HTERT RPE-1 (cell line): ENCODE measurements around the gene NXF2.
"Not testable (repeated sequence)": the region's sequence is repeated elsewhere in the genome, so short reads cannot be mapped to it uniquely, and the experiment has no call there.

Experiments used
- in situ Hi-C: fragments of 300-500 bp; cut with MboI; formaldehyde crosslinking; loops from 4 replicates; pipeline ENCODE4 v1.14.3; 2020; ENCODE audit warnings: low sequenced_read_pairs

NXF2 gene, protein sequence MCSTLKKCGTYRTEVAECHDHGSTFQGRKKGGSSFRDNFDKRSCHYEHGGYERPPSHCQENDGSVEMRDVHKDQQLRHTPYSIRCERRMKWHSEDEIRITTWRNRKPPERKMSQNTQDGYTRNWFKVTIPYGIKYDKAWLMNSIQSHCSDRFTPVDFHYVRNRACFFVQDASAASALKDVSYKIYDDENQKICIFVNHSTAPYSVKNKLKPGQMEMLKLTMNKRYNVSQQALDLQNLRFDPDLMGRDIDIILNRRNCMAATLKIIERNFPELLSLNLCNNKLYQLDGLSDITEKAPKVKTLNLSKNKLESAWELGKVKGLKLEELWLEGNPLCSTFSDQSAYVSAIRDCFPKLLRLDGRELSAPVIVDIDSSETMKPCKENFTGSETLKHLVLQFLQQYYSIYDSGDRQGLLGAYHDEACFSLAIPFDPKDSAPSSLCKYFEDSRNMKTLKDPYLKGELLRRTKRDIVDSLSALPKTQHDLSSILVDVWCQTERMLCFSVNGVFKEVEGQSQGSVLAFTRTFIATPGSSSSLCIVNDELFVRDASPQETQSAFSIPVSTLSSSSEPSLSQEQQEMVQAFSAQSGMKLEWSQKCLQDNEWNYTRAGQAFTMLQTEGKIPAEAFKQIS

GRCh38 chrX:102246893-102247292, at the start of gene NXF2:
NXF2 (plus strand) TSS chrX:102247167; CDS start chrX:102307079, 59,912 bp downstream.
- in situ Hi-C loops, result not testable (repeated sequence)

DNA sequence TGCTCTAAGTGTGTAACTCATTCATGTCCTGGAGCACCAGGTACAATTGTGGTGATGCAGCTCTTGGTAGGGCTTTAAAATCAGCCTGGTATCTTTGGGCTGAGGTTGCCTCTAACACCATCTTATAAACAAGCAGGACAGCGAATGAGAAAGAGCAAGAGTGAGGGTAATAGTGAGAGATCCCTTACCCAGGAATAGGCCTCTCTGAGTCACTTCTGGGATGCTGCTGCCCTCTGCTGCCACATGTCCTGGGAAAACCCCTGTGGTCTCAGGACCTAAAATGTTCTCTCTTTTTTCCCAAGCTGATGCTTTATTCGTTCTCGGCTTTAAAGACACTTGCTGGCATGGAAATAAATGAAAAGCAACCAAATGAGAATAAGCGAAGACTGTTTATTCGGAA, 39.0 kb upstream of the NXF2 start:
- in situ Hi-C loops, result not testable (repeated sequence)

DNA sequence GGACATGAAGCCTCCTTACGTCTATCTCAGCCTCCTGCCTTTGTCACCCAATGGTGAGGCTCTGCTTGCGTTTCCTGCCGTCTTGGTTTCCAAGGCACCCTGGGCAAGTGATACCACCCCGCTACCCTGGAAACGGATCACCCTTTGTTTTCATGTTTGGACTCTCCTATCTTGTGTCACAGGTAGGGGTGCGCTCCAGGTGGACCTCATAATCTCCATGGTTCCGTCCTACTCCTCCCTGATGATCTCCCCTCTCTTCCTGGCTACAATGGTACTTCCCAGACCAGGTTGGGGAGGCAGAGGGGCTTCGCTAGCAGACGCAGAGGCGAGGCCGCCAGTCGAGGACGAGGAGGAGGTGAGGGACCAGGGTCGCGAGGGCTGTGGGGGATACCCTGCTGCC, 32.0 kb upstream of the NXF2 start, which contains the start of gene TCP11X1:
Gene TCP11X1, plus strand, starts transcription at position 316 of the 400 bp plus-strand sequence.
- in situ Hi-C loops, result not testable (repeated sequence)

DNA sequence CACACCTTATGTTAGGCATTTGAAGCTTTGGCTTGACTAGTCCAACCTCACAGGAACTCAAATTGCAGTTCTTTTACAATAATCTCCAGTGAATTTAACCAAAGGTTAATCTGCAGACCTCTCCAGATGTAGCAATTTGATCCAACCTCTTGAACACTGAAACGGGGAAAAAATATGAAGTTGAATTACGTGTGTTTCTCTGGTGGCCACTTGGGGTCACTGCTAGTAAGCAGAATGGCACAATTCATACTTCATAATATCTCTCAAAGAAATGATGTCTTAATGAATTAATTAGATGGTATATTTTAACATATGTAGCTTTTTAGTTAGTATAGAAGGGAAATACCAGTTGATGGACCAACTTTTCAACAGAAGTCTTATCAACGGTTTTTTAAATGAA, 30.5 kb upstream of the NXF2 start:
- in situ Hi-C loops, result not testable (repeated sequence)

GRCh38 chrX:102235678-102236077, 11.3 kb upstream of the NXF2 start:
- in situ Hi-C loops, result not testable (repeated sequence)

GRCh38 chrX:102240265-102240664, 6.7 kb upstream of the NXF2 start:
- in situ Hi-C loops, result not testable (repeated sequence)

DNA sequence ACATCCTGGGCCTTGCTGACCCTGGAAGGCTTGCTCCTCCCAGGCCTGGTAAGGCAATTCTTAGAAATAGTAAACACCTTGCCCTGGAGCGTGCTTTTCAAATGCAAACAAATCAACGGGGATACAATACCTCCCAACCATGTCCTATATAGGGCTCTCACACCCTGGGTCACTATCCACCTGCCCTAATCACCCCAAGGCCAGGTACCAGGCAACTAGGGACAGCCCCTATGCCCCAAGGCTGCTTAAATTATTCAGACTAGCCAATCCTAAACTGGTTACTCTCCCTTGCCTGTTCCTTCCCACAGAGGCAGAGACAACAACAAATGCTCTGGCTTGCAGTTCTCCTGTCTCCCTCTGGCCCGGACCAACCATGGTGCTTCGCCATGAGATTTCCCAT, 25.3 kb downstream of the NXF2 start:
- in situ Hi-C loops, result not testable (repeated sequence)

DNA sequence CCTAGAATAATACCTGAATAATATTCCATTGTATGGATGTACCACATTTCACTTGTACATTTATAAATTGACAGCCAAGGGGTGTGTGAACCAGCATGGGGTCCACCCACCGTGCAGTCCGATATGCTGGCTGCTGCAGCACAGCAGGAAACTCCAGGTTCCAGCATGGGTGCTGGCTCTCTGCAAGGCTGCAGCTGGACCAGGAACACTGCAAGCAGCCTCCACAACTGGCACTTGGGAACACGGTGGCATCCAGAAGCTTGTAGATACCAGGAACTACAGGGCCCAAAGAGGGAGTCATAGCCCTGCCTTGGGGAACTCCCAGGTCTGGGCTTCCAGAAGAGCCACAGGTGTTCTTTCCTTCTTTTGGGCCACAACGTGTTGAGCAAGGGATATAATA, 91.2 kb downstream of the NXF2 start:
- in situ Hi-C loops, result no loop called here

DNA sequence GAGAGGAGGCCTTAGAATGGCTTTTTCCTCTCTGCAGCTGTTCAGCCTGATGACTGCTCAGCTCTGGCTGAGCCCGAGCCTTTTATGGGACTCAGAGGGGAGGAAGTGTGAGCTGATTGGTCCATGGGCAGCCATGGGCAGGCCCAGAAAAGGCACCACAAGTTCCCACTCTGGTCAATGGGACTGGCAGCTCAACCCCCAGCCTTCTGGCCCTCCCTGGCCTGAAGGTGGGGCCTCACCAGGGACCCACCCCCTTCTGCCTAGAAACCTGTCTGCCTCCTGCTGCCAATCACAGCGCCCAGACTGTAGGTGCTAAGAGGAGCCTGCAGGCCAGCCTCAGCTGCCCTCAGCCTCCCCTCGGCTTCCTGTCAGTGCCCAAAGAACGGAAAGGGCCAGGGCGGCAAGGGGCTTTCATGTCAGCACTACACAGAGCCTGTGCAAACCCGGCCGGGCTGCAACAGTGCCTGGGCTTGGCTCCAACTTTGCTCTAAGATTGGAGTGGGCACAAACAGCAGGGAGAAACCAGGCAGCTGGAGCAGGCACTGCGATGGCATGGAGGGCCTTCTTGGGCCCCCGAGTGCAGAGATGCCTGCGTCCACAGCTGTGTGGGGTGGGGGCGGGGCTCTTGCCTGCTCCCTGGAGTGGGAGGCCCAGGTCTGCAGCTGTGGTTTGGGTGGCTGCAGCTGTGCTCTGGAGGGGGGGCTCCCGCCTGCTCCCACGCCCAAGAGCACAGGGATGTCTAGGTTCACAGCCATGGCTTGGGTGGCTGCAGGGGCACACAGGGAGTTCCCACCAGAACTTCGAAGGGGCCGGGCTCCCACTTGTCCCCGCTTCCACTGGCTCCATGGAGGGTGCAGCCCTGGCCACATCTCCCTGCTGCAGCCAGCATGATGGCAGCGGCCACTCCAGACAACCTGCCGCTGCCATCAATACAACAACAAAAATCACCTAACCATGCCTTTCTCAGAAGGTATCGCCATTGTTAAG, 92.6 kb downstream of the NXF2 start:
- in situ Hi-C loops, result no loop called here

GRCh38 chrX:102341867-102342266, 94.9 kb downstream of the NXF2 start:
- in situ Hi-C loops, result no loop called here

DNA sequence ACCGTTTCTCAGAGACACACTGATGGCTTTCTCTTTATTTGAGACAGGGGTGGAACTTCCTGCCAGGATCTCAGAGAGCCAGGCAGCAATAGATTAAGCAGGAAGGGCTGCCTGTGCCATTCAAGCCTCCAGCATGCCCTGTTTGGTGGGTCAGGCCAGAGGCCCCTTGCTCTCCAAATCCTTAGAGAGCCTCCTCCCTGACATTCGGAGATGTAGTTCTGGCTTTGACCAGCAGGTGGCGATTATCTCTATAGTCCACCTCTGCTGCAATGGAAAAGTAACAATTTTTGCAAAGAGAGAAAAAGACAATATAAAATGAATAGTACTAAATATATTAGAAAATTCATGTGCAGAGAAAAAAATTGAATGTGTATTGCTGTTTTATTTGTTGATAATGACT, 98.9 kb downstream of the NXF2 start:
- in situ Hi-C loops, result no loop called here
